HEK293 (cell line): ENCODE data around the gene TSPAN17.

Source experiments
- ATF2 ChIP-seq: fragments of 450-650 bp; formaldehyde crosslinking; IDR thresholded peaks from 2 replicates; pipeline ENCODE4 v1.5.1; 2016; ENCODE audit warnings: missing biosample characterization, missing genetic modification characterization, low read depth
- INSM2 ChIP-seq: fragments of 450-650 bp; formaldehyde crosslinking; IDR thresholded peaks from 2 replicates; pipeline ENCODE4 v1.5.1; 2016; ENCODE audit warnings: missing biosample characterization, missing genetic modification characterization
- KLF9 ChIP-seq: fragments of 450-650 bp; formaldehyde crosslinking; IDR thresholded peaks from 2 replicates; pipeline ENCODE4 v1.5.1; 2016; ENCODE audit warnings: missing biosample characterization, missing genetic modification characterization, low read depth
- RBAK ChIP-seq: fragments of 450-650 bp; formaldehyde crosslinking; IDR thresholded peaks from 2 replicates; pipeline ENCODE4 v1.5.1; 2016; ENCODE audit warnings: missing biosample characterization, missing genetic modification characterization
- SCRT1 ChIP-seq: fragments of 450-650 bp; formaldehyde crosslinking; IDR thresholded peaks from 2 replicates; pipeline ENCODE4 v1.5.1; 2016; ENCODE audit warnings: missing biosample characterization, missing genetic modification characterization, borderline replicate concordance
- SCRT2 ChIP-seq: fragments of 450-650 bp; formaldehyde crosslinking; IDR thresholded peaks from 2 replicates; pipeline ENCODE4 v1.5.1; 2016; ENCODE audit warnings: missing biosample characterization, missing genetic modification characterization
- SP2 ChIP-seq: fragments of 450-650 bp; formaldehyde crosslinking; IDR thresholded peaks from 2 replicates; pipeline ENCODE4 v1.5.1; 2016; ENCODE audit warnings: missing biosample characterization, missing genetic modification characterization
- YY2 ChIP-seq: fragments of 450-650 bp; formaldehyde crosslinking; IDR thresholded peaks from 2 replicates; pipeline ENCODE4 v1.5.1; 2016; ENCODE audit warnings: missing biosample characterization, missing genetic modification characterization
- ZBTB20 ChIP-seq: fragments of 450-650 bp; formaldehyde crosslinking; IDR thresholded peaks from 2 replicates; pipeline ENCODE4 v1.5.1; 2016; ENCODE audit warnings: missing biosample characterization, missing genetic modification characterization
- ZBTB21 ChIP-seq: fragments of 450-650 bp; formaldehyde crosslinking; IDR thresholded peaks from 2 replicates; pipeline ENCODE4 v1.5.1; 2017; ENCODE audit warnings: missing biosample characterization, missing genetic modification characterization
- ZBTB7A ChIP-seq: fragments of 450-650 bp; formaldehyde crosslinking; IDR thresholded peaks from 2 replicates; pipeline ENCODE4 v1.5.1; 2016; ENCODE audit warnings: low read depth, missing biosample characterization, missing genetic modification characterization
- ZFHX2 ChIP-seq: fragments of 450-650 bp; formaldehyde crosslinking; conservative IDR thresholded peaks from 2 replicates; pipeline ENCODE4 v1.5.1; 2016; ENCODE audit warnings: missing biosample characterization, missing genetic modification characterization
- ZNF133 ChIP-seq: fragments of 450-650 bp; formaldehyde crosslinking; IDR thresholded peaks from 2 replicates; pipeline ENCODE4 v1.5.1; 2016; ENCODE audit warnings: missing biosample characterization, missing genetic modification characterization
- ZNF184 ChIP-seq: fragments of 450-650 bp; IDR thresholded peaks from 2 replicates; pipeline ENCODE4 v1.5.1; 2018; ENCODE audit warnings: missing biosample characterization, mild to moderate bottlenecking, missing genetic modification characterization
- ZNF223 ChIP-seq: fragments of 450-650 bp; formaldehyde crosslinking; IDR thresholded peaks from 2 replicates; pipeline ENCODE4 v1.5.1; 2016; ENCODE audit warnings: missing biosample characterization, missing genetic modification characterization
- ZNF239 ChIP-seq: fragments of 450-650 bp; formaldehyde crosslinking; IDR thresholded peaks from 2 replicates; pipeline ENCODE4 v1.5.1; 2016; ENCODE audit warnings: missing biosample characterization, missing genetic modification characterization
- ZNF248 ChIP-seq: fragments of 450-650 bp; formaldehyde crosslinking; IDR thresholded peaks from 2 replicates; pipeline ENCODE4 v1.5.1; 2017; ENCODE audit warnings: missing biosample characterization, missing genetic modification characterization
- ZNF266 ChIP-seq: fragments of 450-650 bp; formaldehyde crosslinking; IDR thresholded peaks from 2 replicates; pipeline ENCODE4 v1.5.1; 2016; ENCODE audit warnings: missing biosample characterization, missing genetic modification characterization, low read depth
- ZNF366 ChIP-seq: fragments of 450-650 bp; formaldehyde crosslinking; conservative IDR thresholded peaks from 2 replicates; pipeline ENCODE4 v1.5.1; 2016; ENCODE audit warnings: missing biosample characterization, missing genetic modification characterization
- ZNF449 ChIP-seq: fragments of 450-650 bp; formaldehyde crosslinking; IDR thresholded peaks from 2 replicates; pipeline ENCODE4 v1.5.1; 2017; ENCODE audit warnings: missing biosample characterization, mild to moderate bottlenecking, missing genetic modification characterization, moderate library complexity
- ZNF530 ChIP-seq: fragments of 450-650 bp; formaldehyde crosslinking; IDR thresholded peaks from 2 replicates; pipeline ENCODE4 v1.5.1; 2016; ENCODE audit warnings: low read depth, missing biosample characterization, missing genetic modification characterization
- ZNF585B ChIP-seq: fragments of 450-650 bp; formaldehyde crosslinking; IDR thresholded peaks from 2 replicates; pipeline ENCODE4 v1.5.1; 2016; ENCODE audit warnings: missing biosample characterization, missing genetic modification characterization
- ZNF621 ChIP-seq: fragments of 450-650 bp; formaldehyde crosslinking; IDR thresholded peaks from 2 replicates; pipeline ENCODE4 v1.5.1; 2017; ENCODE audit warnings: missing biosample characterization, missing genetic modification characterization
- ZNF629 ChIP-seq: fragments of 450-650 bp; formaldehyde crosslinking; IDR thresholded peaks from 2 replicates; pipeline ENCODE4 v1.5.1; 2017; ENCODE audit warnings: missing biosample characterization, missing genetic modification characterization
- ZNF677 ChIP-seq: fragments of 450-650 bp; IDR thresholded peaks from 2 replicates; pipeline ENCODE4 v1.5.0; 2018; ENCODE audit warnings: missing biosample characterization, mild to moderate bottlenecking, missing genetic modification characterization, moderate library complexity
- ZNF707 ChIP-seq: fragments of 450-650 bp; formaldehyde crosslinking; IDR thresholded peaks from 2 replicates; pipeline ENCODE4 v1.5.1; 2016; ENCODE audit warnings: missing biosample characterization, missing genetic modification characterization
- ZNF747 ChIP-seq: fragments of 450-650 bp; formaldehyde crosslinking; IDR thresholded peaks from 2 replicates; pipeline ENCODE4 v1.5.1; 2016; ENCODE audit warnings: missing biosample characterization, missing genetic modification characterization
- ZNF776 ChIP-seq: fragments of 450-650 bp; formaldehyde crosslinking; IDR thresholded peaks from 2 replicates; pipeline ENCODE4 v1.5.0; 2017; ENCODE audit warnings: missing biosample characterization, missing genetic modification characterization, borderline replicate concordance
- ZNF837 ChIP-seq: fragments of 450-650 bp; formaldehyde crosslinking; IDR thresholded peaks from 2 replicates; pipeline ENCODE4 v1.5.1; 2016; ENCODE audit warnings: missing biosample characterization, missing genetic modification characterization
- ZNF843 ChIP-seq: fragments of 450-650 bp; formaldehyde crosslinking; IDR thresholded peaks from 2 replicates; pipeline ENCODE4 v1.5.1; 2016; ENCODE audit warnings: missing biosample characterization, missing genetic modification characterization
- ZSCAN23 ChIP-seq: fragments of 450-650 bp; formaldehyde crosslinking; IDR thresholded peaks from 2 replicates; pipeline ENCODE4 v1.5.1; 2016; ENCODE audit warnings: missing biosample characterization, missing genetic modification characterization
- TF ChIP-seq, protein P1 (sequence below): fragments of 450-650 bp; formaldehyde crosslinking; IDR thresholded peaks from 2 replicates; pipeline ENCODE4 v1.5.1; 2016; ENCODE audit warnings: missing biosample characterization, missing genetic modification characterization
- TF ChIP-seq, protein P2 (sequence below): fragments of 450-650 bp; formaldehyde crosslinking; IDR thresholded peaks from 2 replicates; pipeline ENCODE4 v1.5.1; 2017; ENCODE audit warnings: missing biosample characterization, missing genetic modification characterization
- TF ChIP-seq, protein P3 (sequence below): fragments of 450-650 bp; formaldehyde crosslinking; IDR thresholded peaks from 2 replicates; pipeline ENCODE4 v1.5.1; 2016; ENCODE audit warnings: missing biosample characterization, missing genetic modification characterization

Gene TSPAN17

GRCh38 chr5:176608937-176609723 is 38.2 kb upstream of the TSPAN17 start (continued):
- no peak for TF ChIP-seq ZNF223
- TF ChIP-seq ZNF239 (tag by site-specific recombination), result no peak
- TF ChIP-seq ZBTB7A (tag by site-specific recombination), result no peak
- TF ChIP-seq RBAK (tag by site-specific recombination), result no peak
- TF ChIP-seq ZNF248 (tag by site-specific recombination), result no peak
- no peak for TF ChIP-seq ZNF776 (tag by site-specific recombination)
- TF ChIP-seq YY2 (tag by site-specific recombination), result no peak
- no peak for TF ChIP-seq ZNF747 (tag by site-specific recombination)
- TF ChIP-seq INSM2 (tag by site-specific recombination), result no peak
- no peak for TF ChIP-seq KLF9 (tag by site-specific recombination)
- TF ChIP-seq, protein P1, sequence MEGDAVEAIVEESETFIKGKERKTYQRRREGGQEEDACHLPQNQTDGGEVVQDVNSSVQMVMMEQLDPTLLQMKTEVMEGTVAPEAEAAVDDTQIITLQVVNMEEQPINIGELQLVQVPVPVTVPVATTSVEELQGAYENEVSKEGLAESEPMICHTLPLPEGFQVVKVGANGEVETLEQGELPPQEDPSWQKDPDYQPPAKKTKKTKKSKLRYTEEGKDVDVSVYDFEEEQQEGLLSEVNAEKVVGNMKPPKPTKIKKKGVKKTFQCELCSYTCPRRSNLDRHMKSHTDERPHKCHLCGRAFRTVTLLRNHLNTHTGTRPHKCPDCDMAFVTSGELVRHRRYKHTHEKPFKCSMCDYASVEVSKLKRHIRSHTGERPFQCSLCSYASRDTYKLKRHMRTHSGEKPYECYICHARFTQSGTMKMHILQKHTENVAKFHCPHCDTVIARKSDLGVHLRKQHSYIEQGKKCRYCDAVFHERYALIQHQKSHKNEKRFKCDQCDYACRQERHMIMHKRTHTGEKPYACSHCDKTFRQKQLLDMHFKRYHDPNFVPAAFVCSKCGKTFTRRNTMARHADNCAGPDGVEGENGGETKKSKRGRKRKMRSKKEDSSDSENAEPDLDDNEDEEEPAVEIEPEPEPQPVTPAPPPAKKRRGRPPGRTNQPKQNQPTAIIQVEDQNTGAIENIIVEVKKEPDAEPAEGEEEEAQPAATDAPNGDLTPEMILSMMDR (tag by site-specific recombination), result no peak
- TF ChIP-seq ZBTB21 (tag by site-specific recombination), result no peak
- no peak for TF ChIP-seq ZNF449 (tag by site-specific recombination)
- no peak for TF ChIP-seq ZNF621 (tag by site-specific recombination)
- no peak for TF ChIP-seq ZNF677 (tag by site-specific recombination)
- no peak for TF ChIP-seq ZSCAN23 (tag by site-specific recombination)
- TF ChIP-seq, protein P2, sequence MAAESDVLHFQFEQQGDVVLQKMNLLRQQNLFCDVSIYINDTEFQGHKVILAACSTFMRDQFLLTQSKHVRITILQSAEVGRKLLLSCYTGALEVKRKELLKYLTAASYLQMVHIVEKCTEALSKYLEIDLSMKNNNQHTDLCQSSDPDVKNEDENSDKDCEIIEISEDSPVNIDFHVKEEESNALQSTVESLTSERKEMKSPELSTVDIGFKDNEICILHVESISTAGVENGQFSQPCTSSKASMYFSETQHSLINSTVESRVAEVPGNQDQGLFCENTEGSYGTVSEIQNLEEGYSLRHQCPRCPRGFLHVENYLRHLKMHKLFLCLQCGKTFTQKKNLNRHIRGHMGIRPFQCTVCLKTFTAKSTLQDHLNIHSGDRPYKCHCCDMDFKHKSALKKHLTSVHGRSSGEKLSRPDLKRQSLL (tag by site-specific recombination), result no peak
- TF ChIP-seq ZNF184 (tag by site-specific recombination), result no peak
- no peak for TF ChIP-seq ZNF843
- no peak for TF ChIP-seq ZNF366
- 0 out of 2 replicates have a peak, but pooled peaks have one; percentile 58 for TF ChIP-seq SCRT1 (tag by site-specific recombination)
- TF ChIP-seq ZNF585B (tag by site-specific recombination), result no peak
- TF ChIP-seq ZNF707 (tag by site-specific recombination), result no peak
- TF ChIP-seq ZNF837, result no peak; the same call in 1 of the 2 replicates
- TF ChIP-seq, protein P3, sequence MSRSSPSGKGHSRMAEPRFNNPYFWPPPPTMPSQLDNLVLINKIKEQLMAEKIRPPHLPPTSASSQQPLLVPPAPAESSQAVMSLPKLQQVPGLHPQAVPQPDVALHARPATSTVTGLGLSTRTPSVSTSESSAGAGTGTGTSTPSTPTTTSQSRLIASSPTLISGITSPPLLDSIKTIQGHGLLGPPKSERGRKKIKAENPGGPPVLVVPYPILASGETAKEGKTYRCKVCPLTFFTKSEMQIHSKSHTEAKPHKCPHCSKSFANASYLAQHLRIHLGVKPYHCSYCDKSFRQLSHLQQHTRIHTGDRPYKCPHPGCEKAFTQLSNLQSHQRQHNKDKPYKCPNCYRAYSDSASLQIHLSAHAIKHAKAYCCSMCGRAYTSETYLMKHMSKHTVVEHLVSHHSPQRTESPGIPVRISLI (tag by site-specific recombination), result no peak
- no peak for TF ChIP-seq ATF2 (tag by site-specific recombination)
- 0 out of 2 replicates have a peak, but pooled peaks have one; percentile 16 for TF ChIP-seq SP2 (tag by site-specific recombination)
- TF ChIP-seq ZNF133 (tag by site-specific recombination), result no peak
- no peak for TF ChIP-seq ZNF530 (tag by site-specific recombination)
- peak; percentile 78 for TF ChIP-seq ZFHX2 (tag by site-specific recombination)
- no peak for TF ChIP-seq ZNF629 (tag by site-specific recombination)
- no peak for TF ChIP-seq ZNF266 (tag by site-specific recombination)
- TF ChIP-seq ZBTB20 (tag by site-specific recombination), result peak; percentile 64
- peak; percentile 86 for TF ChIP-seq SCRT2 (tag by site-specific recombination)
